ENCODE measurements around the gene WDR12.

GRCh38 chr2:202831242-202832220 is 79.9 kb downstream of the WDR12 start:
- peak; percentile 79 to 89 (median 82) for TF ChIP-seq CTCF (IDR thresholded peaks at IDR 0.05 in 2 of 3, conservative IDR thresholded peaks at IDR 0.05 in 1 of 3; ENCODE audit: borderline replicate concordance in 1 of 3, insufficient read depth in 1 of 3, low read depth in 2 of 3, low read length in 2 of 3)
- TF ChIP-seq CBX3 (IDR thresholded peaks at IDR 0.05; ENCODE audit: low read depth), result peak; percentile 85
- no peak for TF ChIP-seq POLR2AphosphoS5 (IDR thresholded peaks at IDR 0.05; ENCODE audit: low read depth, low read length)
- TF ChIP-seq EGR1 (IDR thresholded peaks at IDR 0.05; ENCODE audit: low read depth), result no peak
- no peak for TF ChIP-seq EZH2 (IDR thresholded peaks at IDR 0.05)
- no peak for TF ChIP-seq ZNF274 (IDR thresholded peaks at IDR 0.05; ENCODE audit: low read depth, low read length)
- TF ChIP-seq POLR2A (IDR thresholded peaks at IDR 0.05; ENCODE audit: borderline replicate concordance, extremely low read depth, insufficient read depth, insufficient read length), result no peak
- TF ChIP-seq SIN3A (IDR thresholded peaks at IDR 0.05; ENCODE audit: low read depth), result no peak
- TF ChIP-seq REST (IDR thresholded peaks at IDR 0.05; ENCODE audit: low read depth), result no peak
- TF ChIP-seq EZH2phosphoT487 (IDR thresholded peaks at IDR 0.05; ENCODE audit: borderline replicate concordance), result no peak
- no peak for TF ChIP-seq TCF7L2 (IDR thresholded peaks at IDR 0.05; ENCODE audit: borderline replicate concordance, extremely low read depth, insufficient read depth, insufficient read length)
- TF ChIP-seq ZFX (IDR thresholded peaks at IDR 0.05), result no peak
- no peak for TF ChIP-seq SP1 (IDR thresholded peaks at IDR 0.05; ENCODE audit: low read depth)
- no peak for TF ChIP-seq ATF3 (IDR thresholded peaks at IDR 0.05)

Measured in HCT116 (cell line).